ENCODE data around the gene GLIS2.
"Not testable (repeated sequence)": the region's sequence is repeated elsewhere in the genome, so short reads cannot be mapped to it uniquely, and the experiment has no call there.

The GLIS2 gene

DNA sequence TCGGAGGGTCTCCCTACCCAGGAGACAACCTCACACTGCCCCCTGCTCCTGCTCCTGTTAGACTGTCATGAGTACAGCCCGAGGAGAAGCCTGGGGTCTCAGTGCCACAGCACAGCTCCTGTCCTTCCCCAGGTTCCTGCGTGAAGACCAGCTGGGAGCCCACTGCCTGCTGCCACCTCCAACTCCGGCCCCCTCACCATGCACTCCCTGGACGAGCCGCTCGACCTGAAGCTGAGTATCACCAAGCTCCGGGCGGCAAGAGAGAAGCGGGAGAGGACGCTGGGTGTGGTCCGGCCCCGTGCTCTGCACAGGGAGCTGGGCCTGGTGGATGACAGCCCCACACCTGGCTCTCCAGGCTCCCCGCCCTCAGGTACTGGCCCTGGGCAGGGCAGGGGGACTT is 16.2 kb downstream of the GLIS2 start:
- TF ChIP-seq ZNF274 (IDR thresholded peaks at IDR 0.05; ENCODE audit: low read depth, low read length), result no peak
- no peak overlapping the region for H3K4me3 ChIP-seq (ENCODE audit: low read length)

DNA sequence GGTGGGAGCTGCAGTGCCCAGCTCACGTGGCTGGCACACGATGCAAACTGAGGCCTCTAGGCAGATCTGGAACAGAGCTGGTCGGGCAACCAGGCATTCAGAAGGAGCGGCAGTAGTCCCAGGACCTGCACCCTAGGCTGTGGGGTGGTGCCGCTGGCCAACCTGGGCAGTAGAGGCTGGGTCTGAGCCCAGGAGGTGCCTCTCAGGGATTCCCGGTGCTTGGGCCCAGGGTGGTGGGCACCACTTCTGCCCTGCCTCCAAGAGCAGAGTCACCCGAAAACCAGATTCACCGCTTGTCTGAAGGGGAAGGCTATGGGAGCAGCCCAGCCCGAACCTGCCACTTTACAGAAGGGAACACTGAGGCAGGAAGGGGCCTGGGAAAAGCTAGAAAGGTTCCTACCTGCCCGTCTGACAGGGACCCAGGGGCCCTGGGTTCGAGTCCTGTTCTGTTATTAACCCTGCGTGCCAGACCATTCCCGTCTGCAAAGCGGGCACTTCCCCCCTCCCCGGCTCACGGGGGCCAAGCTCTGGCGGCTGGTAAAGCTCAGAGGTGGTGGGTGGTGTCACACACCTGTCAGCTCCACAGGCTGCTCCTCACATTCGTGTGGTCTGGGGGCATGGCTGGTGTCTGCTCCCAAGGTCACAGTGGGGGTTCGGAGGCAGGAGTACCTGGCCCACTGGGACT is 16.9 kb downstream of the GLIS2 start:
- TF ChIP-seq ZNF274 (IDR thresholded peaks at IDR 0.05; ENCODE audit: low read depth, low read length), result no peak
- no peak overlapping the region for H3K4me3 ChIP-seq (ENCODE audit: low read length)

DNA sequence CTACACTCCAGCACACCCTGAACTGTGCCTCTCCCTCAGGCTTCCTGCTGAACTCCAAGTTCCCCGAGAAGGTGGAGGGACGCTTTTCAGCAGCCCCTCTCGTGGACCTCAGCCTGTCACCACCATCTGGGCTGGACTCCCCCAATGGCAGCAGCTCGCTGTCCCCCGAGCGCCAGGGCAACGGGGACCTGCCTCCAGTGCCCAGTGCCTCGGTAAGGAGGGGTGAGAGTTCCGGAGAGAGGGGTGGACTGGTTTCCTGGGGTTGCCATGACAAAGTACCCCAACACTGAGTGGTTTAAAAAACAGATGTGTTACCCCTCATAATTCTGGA is 17.4 kb downstream of the GLIS2 start:
- H3K4me3 ChIP-seq (ENCODE audit: low read length), result no peak overlapping the region
- TF ChIP-seq ZNF274 (IDR thresholded peaks at IDR 0.05; ENCODE audit: low read depth, low read length), result no peak

DNA sequence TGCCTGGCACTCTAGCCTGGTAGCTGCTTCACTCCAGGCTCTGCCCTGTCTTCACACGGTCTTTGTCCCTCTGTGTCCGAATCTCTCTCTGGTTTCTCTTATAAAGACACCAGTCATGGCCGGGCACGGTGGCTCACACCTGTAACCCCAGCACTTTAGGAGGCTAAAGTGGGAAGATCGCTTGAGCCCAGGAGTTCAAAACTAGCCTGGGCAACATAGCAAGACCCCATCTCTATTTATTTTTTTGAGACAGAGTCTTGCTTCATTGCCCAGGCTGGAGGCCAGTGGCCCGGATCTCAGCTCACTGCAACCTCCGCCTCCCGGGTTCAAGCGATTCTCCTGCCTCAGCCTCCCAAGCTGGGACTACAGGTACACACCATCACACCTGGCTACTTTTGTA is 17.8 kb downstream of the GLIS2 start:
- H3K4me3 ChIP-seq (ENCODE audit: low read length), result not testable (repeated sequence)

DNA sequence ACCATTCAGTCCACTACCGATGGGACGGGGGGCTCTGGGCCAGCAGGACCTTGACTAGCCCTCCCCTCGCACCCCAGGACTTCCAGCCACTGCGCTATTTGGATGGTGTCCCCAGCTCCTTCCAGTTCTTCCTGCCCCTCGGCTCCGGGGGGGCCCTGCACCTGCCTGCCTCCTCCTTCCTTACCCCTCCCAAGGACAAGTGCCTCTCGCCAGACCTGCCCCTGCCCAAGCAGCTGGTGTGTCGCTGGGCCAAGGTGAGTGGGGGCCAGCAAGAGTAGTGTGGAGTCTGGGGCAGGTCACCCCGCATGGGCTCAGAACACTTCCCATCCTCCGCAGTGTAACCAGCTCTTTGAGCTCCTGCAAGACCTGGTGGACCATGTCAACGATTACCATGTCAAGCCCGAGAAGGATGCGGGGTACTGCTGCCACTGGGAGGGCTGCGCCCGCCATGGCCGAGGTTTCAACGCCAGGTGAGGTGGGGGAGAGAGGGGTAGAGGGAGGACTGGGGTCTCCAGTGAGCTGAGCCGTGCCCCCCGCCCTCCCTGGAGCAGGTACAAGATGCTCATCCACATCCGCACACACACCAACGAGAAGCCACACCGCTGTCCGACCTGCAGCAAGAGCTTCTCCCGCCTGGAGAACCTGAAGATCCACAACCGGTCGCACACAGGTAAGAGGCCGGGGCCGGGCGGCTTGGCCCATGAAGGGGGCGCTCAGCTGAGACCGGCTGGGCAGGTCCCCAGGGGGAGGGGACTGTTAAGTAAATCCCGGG is 19.0 kb downstream of the GLIS2 start:
- no peak for TF ChIP-seq ZNF274 (IDR thresholded peaks at IDR 0.05; ENCODE audit: low read depth, low read length)

DNA sequence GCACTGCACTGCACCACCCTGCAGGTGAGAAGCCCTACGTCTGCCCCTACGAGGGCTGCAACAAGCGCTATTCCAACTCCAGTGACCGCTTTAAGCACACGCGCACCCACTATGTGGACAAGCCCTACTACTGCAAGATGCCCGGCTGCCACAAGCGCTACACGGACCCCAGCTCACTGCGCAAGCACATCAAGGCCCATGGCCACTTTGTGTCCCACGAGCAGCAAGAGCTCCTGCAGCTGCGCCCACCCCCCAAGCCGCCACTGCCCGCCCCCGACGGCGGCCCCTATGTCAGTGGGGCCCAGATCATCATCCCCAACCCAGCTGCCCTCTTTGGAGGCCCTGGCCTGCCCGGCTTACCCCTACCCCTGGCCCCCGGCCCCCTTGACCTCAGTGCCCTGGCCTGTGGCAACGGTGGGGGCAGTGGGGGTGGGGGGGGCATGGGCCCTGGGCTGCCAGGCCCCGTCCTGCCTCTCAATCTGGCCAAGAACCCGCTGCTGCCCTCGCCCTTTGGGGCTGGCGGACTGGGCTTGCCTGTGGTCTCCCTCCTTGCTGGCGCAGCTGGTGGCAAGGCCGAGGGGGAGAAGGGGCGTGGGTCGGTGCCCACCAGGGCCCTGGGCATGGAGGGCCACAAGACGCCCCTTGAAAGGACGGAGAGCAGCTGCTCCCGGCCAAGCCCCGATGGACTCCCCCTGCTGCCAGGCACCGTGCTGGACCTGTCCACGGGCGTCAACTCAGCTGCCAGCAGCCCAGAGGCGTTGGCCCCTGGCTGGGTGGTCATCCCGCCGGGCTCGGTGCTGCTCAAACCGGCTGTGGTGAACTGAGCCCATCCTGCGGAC is 21.1 kb downstream of the GLIS2 start:
- no peak for TF ChIP-seq ZNF274 (IDR thresholded peaks at IDR 0.05; ENCODE audit: low read depth, low read length)
- no peak overlapping the region for H3K4me3 ChIP-seq (ENCODE audit: low read length)

More for the DNA sequence above, 19.0 kb downstream of the GLIS2 start:
- H3K4me3 ChIP-seq (ENCODE audit: low read length), result no peak overlapping the region

- no peak for TF ChIP-seq ZNF274 (IDR thresholded peaks at IDR 0.05; ENCODE audit: low read depth, low read length)
- no peak overlapping the region for H3K4me3 ChIP-seq (ENCODE audit: low read length)
These were observed 21.7 kb downstream of the GLIS2 start for GRCh38 chr16:4337540-4338088.

DNA sequence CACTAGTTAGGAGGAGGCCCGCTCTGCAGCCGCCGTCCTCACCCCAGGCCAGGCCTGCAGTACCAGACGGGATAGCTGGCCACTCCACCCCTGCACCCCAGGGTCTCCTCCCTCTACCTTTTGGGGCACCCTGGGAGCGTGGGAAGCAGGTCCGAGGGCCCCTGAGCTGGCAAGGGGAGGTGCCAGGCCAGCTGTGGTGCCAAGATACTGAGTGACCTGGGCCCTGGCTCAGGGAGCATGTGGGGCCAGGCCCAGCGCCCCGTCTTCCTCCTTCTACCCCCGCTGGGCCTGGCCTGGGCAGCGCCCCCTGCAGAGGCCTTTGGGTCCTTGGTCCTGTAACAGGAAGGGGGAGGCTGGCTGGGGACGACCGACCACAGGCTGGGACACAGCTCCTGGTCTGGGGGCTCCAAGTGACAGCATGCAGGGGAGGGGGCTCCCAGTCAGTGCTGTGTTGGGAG is 22.3 kb downstream of the GLIS2 start:
- no peak for TF ChIP-seq ZNF274 (IDR thresholded peaks at IDR 0.05; ENCODE audit: low read depth, low read length)
- H3K4me3 ChIP-seq (ENCODE audit: low read length), result no peak overlapping the region

DNA sequence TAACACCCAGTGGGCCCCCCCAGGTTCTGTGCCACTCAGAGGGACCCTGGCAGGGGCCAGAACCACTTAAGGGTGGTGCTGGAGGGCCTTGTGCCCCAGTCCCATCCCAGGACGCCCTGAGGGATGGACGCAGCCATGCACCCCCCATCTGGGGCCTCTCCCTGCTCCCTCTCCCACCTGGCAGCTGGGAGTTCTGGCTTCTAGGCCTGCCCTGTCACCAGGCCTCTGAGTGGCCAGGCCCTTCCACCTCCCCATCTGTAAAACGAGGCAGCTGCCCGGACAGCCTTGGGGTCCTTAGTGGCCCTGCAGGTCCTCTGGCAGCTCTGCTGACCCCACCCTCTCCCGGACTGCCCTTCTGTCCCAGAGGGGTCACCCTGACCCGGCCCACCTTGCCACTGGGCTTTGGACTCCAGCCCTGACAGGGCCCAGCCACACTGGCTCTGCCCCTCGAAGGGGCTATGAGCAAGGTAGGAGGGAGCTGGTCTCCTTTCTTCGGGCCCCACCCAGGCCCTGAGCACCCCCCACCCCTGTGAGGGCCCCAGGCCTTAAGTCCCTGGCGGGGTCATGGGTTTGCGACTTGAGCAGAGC is 22.9 kb downstream of the GLIS2 start:
- no peak overlapping the region for H3K4me3 ChIP-seq (ENCODE audit: low read length)
- no peak for TF ChIP-seq ZNF274 (IDR thresholded peaks at IDR 0.05; ENCODE audit: low read depth, low read length)

DNA sequence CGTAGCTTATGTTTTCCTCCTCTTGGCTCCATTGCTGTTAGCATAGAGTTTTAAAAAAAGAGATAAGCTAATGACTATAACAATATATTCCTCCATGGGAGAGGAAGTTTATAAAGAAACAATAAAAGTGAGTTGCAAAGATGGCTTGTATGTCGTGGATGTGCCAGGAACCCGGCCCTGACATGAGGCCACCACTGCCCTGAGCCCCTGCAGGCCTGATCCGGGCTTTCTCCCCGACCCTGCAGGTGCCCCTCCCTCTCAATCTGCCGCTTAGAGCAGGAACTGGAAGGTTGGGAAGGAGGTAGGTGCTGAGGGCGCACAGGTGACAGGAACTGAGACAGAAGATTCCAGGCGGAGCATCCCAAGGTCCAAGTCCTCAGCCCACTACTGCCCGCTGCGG is 23.6 kb downstream of the GLIS2 start:
- no peak overlapping the region for H3K4me3 ChIP-seq (ENCODE audit: low read length)
- TF ChIP-seq ZNF274 (IDR thresholded peaks at IDR 0.05; ENCODE audit: low read depth, low read length), result no peak

GRCh38 chr16:4339909-4340308 is 24.0 kb downstream of the GLIS2 start:
- H3K4me3 ChIP-seq (ENCODE audit: low read length), result no peak overlapping the region
- TF ChIP-seq ZNF274 (IDR thresholded peaks at IDR 0.05; ENCODE audit: low read depth, low read length), result no peak

- no peak for TF ChIP-seq ZNF274 (IDR thresholded peaks at IDR 0.05; ENCODE audit: low read depth, low read length)
These were observed 24.6 kb downstream of the GLIS2 start for GRCh38 chr16:4340443-4340842.

GRCh38 chr16:4341250-4341649 is 25.4 kb downstream of the GLIS2 start:
- TF ChIP-seq ZNF274 (IDR thresholded peaks at IDR 0.05; ENCODE audit: low read depth, low read length), result no peak
- H3K4me3 ChIP-seq (ENCODE audit: low read length), result no peak overlapping the region

More at GRCh38 chr16:4340443-4340842, 24.6 kb downstream of the GLIS2 start:
- no peak overlapping the region for H3K4me3 ChIP-seq (ENCODE audit: low read length)

All from GM08714 (cell line).